ENCODE results near the gene LRRC43.
A peak's percentile ranks its signal among the peaks of the same experiment; 100 is the strongest.

Gene LRRC43

DNA sequence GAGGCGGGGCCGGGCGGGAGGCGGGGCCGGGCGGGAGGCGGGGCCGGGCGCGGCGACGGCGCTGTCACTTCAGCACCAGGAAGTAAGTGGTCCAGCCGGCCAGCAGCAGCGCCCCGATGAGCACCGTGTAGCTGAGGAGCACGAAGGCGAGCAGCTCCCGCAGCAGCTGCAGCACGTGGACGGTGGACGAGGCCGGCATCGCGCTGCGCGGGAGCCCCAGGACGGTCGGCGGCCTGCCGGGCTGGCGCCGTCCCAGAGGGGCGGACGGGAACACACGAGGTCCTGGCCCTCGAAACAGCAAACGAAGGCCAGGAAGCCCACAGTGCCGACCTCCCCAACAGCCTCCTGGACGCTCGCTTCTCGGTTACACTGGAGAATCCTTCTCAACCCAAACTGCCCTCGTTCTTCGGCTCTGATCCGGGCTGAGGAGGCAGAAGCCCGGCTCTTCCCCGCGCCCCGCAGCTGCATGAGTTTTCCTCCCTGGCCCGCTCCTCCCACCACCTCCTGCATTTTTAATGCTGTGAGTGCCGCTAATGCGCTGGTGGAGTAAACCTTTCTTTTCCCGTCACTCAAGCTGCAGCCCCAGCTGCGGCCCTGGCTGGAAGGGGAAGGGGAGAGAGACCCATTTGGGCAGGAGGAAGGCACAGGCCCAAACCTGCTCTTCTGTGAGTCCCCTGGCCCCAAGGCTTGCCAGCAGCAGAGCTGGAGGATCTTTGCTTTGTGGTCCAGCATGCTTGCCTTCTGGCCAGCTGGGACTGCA, 43.6 kb downstream of the LRRC43 start:
- DNase-seq (ENCODE audit: low spot score): no peak

DNA sequence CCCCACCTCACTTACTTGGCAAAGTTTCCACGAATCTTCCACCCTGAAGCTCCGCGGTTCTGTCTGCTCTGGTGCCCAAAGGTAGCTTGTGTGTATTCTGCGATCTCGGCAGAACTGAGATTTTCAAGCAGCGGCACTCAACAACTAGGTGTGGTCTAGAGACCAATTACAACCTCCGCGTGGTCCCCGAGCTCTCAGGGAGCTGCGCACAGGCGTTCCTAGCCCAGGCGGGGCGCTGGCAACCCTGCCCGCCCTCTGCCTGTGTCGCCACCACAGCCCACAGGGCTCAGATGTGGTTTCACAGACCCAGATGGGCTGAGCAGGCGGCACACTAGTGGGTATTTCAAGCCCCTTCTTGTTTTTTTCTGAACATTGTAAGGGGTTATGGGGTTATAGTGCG, 44.4 kb downstream of the LRRC43 start:
- peak; percentile 11 for DNase-seq (ENCODE audit: low spot score)

DNA sequence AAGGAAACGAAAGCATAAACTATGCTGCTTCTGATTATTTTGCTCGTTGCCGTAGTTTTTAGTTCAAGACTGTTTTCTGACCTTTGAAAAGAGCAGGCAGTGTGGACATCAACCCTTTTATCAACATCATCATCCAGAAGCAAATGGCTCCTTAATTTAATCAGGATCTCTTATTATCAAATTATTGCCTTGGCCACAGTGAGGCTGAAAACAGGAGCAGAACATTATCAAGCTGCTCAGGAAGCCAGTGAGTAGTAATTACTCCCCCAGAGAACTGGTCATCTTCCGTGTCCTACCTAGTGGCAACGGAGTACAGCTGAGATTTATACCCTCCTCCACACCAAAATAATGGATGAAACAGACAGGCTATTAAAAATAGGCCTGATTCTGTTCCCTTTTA, 45.2 kb downstream of the LRRC43 start:
- no peak for DNase-seq (ENCODE audit: low spot score)

DNA sequence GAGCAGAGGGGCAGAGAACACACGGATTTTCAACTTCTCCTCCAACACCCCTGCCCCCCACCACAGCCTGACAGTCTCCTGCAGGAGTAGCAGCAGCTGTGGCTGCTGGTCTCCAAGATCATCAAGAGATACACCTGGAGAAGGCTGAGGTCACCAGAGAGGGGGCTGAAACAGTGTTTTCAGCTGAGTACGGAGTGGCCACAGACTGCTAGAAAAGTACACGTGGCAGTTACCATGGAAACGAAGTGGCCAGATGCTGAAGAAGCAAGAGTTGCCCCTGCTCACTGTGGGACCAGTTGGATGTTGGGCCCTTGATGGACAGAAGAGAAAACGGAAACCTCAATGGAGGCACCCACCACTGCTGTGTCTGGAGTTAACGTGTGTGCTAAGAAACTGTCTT, 47.9 kb downstream of the LRRC43 start:
- no peak for DNase-seq (ENCODE audit: low spot score)

DNA sequence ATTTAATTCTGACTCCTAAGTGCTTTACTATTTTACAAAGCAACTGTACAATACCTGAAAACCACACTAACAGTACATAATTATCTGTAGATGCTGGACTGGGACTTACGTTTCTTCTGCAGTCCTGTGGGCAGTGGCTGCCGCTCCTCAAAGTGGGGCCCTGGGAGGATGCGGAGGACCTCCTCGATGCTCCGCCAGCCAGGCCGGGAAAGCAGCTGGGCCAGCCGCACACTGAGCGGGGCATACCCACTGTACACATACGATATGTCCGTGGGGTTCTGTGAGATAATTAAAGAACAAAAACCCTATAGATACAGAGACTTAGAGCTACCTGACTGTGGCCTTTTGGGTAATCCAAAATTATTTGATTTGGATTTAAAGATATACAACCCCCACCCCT, 49.8 kb downstream of the LRRC43 start:
- no peak for DNase-seq (ENCODE audit: low spot score)

DNA sequence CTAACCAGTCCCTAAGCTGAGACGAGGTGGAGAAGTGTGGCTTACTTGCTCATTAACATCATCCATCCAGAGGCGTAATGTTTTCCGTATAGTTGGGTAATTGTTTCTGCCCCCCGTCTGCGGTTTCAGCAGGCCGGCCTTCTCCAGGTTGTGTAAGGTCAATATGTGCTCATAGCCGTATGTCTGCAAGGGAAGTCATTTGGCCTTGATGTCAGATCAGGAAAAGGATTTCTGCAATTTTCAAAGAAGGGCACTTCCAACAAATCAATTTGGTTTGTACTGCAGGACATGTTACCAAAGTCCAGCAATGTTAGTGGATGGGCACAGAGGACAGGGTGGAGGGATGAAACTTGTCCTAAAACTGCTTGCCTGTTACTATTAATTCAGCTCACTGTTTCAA, 52.8 kb downstream of the LRRC43 start:
- no peak for DNase-seq (ENCODE audit: low spot score)

DNA sequence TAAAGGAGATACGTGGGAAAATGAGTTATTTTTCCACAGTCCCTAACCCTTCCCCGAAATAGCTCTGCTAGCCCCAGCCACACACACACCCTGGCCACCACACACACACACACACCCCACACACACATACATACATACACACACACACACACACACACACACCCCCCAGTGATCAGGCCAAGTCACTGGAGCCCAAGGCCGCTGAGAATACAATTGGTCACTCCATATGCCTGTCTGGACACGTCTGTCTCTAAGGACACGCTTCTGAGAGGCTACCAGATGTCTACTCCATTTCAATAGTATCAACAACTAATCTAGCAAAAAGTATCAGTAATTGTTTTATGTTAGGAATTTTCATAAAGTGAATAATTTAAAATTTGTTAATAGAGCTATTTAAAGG, 55.9 kb downstream of the LRRC43 start:
- no peak for DNase-seq (ENCODE audit: low spot score)

DNA sequence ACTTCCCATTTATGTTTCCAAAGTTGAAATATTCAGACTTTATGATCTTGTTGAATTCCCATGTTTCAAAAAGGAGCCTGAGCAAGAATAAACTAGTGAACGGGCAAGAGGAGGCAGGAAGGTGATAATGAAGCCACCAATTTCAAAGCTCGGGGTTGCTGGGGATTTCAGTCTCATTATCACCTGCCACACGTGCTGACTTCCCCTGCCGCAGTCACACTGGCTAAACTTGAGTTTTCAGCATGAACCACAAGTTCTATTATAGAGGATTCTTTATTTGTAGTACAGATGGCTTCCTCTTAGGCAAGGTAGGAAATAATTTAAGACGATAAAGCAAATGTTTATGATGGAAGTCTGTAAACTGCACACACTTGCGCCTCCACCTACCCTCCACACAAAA, 61.0 kb downstream of the LRRC43 start:
- peak; percentile 22 for DNase-seq (ENCODE audit: low spot score)

DNA sequence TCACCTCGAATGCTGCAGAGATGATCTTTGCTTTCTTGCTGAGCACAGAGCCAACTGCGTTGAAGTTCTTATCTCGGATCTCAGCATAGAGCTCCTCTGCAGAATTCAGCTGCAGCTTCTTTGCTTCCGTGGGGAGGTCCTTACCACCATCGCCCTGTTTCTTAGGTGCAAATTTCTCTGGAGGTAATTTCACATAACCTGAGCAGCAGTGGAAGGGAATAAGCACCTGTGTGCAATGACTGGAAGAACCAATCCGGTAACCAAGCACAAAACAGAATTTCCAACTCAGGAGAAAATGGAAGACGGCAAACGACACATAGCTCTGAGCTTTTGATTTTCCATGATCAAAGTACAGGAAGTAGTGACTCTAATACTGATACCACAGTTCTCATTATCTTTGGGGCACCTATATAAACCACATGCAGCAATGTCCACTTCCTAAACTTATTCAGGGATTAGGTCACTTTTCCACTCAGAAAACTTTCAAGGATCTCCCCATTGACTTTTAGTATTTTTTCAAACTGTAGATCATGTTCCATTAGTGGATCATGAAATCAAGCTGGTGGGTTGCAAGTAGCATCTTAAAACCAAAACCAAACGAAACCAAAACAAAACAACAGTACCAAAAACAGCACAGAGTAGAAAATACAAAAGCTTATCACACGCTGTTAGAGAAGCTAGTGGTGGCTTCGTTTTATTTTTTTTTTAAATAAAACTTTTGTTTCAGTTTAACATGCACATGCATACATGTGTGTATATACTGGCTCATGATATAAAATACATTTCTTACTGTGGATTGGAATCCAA, 61.8 kb downstream of the LRRC43 start:
- DNase-seq (ENCODE audit: low spot score): peak; percentile 32

DNA sequence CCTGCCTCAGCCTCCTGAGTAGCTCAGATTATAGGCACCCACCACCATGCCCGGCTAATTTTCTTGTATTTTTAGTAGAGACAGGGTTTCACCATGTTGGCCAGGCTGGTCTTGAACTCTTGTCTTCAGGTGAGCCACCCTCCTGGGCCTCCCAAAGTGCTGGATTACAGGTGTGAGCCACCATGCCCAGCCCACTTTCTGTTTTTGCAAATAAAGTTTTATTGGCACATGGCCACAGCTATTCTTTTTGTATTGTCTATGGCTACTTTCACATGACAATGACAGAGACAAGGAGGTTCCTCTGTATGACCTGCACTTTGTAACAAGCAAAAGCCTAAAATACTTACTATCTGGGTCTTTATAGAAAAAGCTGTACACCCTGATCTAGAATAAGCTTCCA, 62.6 kb downstream of the LRRC43 start:
- no peak for DNase-seq (ENCODE audit: low spot score)

DNA sequence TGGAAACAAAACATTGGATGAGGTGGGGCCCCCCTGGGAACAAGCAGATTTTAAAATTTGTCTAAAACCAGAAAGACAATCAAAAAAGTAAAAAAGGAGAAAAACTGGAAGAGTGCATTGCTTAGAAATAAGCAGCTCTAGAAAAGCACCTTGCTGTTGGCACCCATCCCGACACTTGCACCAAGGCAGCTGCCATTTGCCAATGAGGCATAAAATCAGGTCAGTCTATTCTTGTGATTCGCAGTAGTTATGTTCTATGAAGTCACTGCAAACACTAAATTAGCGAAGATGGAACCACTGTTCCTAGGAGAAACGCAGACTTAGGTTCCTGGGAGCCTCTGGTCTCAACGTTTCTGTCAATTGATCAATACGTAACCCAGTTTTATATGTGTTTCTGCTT, 67.1 kb downstream of the LRRC43 start:
- no peak for DNase-seq (ENCODE audit: low spot score)

DNA sequence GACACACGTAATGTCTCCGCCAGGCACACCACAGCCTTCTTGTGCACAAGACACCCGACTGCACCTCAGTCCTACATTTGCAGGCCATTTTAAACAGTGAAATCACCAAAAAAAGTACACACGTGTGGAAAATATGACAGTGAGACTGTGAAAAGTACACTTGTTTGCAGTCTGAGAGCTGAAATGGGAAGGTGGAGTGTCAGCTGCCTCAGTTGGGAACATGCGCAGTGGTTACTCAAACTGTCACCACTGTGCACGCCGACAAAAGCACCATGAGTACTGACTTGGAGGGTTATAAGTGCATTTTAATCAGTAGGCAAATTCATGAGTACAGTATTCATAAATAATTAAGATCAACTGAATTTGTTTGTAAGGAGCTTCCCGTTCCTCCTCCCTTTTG, 67.6 kb downstream of the LRRC43 start:
- DNase-seq (ENCODE audit: low spot score): no peak
